Smooth muscle cell of the brain vasculature (primary cell): Measurements from ENCODE around the gene RNF214.

Experiments used
- DNase-seq: peaks from one replicate; pipeline ENCODE4 v3.0.0-alpha.2; 2012; ENCODE audit warnings: low read depth, low spot score

The RNF214 gene

GRCh38 chr11:117281159-117281558, 48.7 kb downstream of the RNF214 start:
- DNase-seq = peak; percentile 57

- DNase-seq = no peak
Measured at GRCh38 chr11:117281869-117282268, 49.4 kb downstream of the RNF214 start.

DNA sequence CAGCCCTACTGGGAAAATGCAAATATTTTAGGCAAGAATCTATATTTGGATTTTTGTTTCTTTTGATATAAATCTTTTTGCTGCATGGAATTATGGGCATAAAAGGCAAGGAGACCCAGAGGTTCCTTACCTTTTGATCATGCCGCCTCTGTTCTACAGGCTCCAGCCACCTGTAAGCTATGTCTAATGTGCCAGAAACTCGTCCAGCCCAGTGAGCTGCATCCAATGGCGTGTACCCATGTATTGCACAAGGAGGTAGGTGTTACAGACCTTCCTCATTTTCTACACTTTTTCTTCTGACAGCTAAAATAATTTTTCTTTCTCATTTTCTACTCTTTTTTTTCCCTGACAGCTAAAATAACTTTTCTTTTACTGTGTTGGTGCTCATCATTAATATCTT, 50.5 kb downstream of the RNF214 start:
- DNase-seq = no peak

DNA sequence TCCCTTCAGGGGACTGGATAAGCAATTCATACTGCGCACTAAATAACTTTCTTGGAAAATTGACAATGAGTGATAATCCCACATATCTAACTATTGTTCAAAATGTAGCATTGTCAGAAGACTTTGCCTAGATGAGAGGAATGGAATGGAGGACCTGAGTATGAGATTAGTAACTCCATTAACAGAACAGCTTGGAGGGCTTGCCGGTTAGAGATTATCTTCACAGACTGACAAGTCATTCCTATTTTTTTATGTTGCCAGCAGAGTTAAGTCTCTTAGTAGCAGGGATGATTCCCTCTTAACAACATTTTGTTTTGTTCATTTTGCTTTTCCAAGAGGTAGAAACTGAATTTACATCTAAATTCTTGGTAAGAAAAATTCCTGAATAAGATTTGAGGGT, 51.6 kb downstream of the RNF214 start:
- no peak for DNase-seq

GRCh38 chr11:117286588-117286987, 54.1 kb downstream of the RNF214 start:
- DNase-seq = no peak

GRCh38 chr11:117287668-117288067, 55.2 kb downstream of the RNF214 start:
- DNase-seq = no peak

DNA sequence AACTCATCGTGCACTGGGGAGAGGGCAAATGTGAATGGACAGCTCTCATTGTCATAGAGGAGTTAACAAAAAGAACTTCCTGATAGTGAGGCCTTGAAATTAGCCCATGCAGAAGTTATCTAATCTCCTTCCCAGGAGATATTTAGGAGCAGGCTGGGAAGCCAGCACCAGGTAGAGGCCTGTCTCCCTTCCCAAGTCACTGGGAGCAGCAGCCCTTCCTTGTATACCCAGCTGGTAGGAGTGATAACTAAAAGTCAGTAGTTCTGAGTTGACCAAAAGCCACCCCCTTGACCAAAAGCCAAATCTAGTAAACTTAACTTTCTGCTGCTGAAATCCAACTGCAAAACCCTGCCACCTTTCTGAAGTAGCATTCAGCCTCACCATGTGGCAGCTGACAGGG, 57.3 kb downstream of the RNF214 start:
- no peak for DNase-seq

GRCh38 chr11:117290809-117291396, 58.4 kb downstream of the RNF214 start, which contains the start of gene BACE1-AS:
Gene BACE1-AS, plus strand, starts transcription at chr11:117291346.
- no peak for DNase-seq

DNA sequence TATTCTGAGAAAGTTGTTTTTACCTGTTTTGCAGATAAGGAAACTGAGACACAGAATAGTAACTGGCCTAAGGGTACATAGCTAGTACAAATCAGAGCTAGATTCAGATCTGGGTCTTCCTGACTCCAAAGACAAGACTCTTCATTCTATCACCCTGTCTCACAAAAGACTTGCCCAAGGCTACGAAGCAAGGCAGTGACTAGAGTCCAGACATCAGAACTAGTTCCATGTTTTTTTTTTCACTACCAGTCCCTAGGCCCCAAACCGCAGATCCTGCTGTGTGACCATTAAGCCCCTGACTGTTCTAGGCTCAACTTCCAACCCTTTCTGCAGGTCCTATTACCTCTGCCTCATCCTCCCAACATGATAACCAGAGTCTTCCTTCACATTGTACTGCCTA, 60.1 kb downstream of the RNF214 start:
- no peak for DNase-seq

GRCh38 chr11:117295438-117296137, 63.1 kb downstream of the RNF214 start:
- DNase-seq = no peak

- no peak for DNase-seq
Measured at GRCh38 chr11:117296881-117297280, 64.4 kb downstream of the RNF214 start.

DNA sequence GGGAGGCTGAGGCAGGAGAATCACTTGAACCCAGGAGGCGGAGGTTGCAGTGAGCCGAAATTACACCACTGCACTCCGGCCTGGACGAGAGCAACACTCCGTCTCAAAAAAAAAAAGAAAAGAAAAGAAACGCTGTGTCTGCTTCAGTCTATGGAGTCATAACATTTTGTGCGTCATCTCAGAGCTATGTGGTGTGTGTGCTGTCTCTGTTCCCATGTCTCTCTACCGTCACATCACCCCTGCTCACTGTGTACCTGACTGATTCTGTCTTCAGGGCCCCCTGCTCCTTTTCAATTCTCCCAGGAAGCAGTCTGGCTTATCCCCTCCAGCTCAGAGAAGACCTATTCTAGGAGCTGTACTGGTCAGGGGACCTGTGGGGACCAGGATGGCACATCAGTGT, 65.7 kb downstream of the RNF214 start:
- DNase-seq = no peak

GRCh38 chr11:117299351-117300282, 67.1 kb downstream of the RNF214 start:
- DNase-seq = no peak

- DNase-seq = no peak
Measured at GRCh38 chr11:117300283-117300663, 67.8 kb downstream of the RNF214 start.

DNA sequence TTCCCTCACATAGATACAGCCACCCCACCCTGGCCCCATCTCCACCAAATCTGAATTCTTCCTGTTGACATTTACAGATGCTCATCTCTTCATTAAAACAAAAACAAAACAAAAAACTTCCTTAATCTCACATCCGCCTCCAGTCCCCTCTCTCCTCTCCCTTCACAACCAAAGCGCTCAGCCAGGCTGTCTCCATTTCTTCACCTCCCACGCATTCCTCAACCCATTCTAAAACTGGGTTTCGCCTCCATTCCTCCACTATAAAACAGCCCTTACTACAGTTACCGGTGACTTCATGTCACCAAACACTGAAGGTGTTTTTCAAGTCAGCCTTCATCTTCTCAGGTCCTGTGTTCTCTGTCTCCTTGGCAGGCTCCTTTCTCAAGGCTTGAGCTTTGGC, 68.3 kb downstream of the RNF214 start:
- DNase-seq = no peak

DNA sequence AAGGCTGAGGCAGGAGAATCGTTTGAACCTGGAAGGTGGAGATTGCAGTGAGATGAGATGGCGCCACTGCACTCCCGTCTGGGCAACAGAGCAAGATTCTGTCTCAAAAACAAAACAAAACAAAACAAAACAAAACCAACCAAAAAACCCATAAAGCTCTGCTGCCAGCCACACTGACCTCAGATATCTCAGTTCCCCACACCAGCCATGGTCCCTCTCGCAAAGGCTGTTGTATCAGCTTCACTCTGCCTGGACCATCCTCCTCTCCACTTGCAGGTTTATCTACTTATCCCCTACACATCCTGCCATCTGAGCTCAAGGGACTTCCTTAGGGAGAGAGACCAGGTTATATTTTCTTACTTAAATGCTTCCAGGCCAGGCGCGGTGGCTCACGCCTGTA, 69.8 kb downstream of the RNF214 start:
- no peak for DNase-seq

- no peak for DNase-seq
Measured at GRCh38 chr11:117303101-117303500, 70.6 kb downstream of the RNF214 start.

DNA sequence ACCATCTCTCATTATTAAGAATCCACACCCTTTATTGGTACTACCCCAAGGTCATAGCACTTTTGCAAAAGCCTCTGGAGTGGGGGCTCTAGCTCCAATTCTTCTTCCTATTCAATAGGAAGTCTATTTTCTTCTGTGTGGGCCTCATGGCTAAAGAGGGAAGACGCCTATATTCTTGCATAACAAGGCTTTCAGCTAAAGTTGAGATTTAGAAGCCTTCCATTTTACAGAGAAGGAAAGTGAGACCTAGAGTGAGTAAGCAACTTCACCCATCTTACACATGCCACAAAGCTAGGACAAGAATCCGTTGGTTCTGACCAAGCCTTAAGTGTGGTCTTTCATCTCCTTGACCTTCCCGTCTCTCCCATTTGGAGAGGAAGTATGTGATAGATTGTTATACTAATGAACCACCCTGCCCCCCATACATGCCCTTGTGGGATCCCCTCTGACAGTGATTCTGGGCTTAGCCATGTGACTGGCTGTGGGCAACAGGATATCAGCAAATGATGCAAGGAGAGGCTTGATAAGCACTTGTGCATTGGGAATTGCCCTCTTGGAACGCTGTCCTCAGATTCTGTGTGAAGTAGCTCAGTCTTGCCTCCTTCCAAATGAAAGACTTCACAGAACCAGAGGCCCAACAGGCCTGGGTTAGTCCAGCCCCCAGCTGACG, 71.3 kb downstream of the RNF214 start:
- DNase-seq = no peak

DNA sequence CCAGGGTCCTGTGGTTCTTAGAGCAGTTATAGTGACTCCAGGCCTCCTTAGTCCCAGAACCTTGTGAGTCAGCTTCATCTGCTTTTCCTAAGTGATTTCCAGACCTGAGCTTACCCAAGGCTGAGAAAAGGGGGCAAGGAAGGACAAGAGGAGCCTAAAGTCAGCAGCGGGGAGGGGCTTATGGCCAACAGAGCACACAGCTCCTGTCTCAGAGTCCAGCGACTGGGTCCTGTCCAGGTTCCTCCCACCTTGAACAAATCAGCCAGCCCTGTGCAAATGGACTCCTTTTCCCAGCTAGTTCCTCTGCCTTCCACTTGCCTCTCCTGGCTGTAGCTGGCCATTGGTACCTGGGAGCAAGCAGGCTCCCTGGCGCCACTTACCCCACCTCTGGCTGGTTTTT, 72.7 kb downstream of the RNF214 start:
- DNase-seq = no peak

DNA sequence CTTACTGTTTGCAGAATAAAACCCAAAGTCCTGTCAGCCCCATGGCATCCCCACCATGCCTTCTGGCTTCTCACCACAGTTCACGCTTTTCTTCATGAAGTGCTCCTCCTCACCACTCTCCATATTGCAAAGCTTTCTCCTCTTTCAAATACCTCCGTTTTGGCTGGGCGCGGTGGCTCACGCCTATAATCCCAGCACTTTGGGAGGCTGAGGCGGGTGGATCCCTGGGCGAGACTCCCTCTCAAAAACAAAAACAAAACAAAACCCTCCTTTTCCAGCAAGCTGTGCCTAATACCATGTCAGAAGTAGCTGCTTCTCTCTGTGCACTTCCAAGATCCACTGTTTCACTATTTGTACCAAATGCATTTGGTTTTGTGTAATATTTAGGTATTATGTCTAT, 76.8 kb downstream of the RNF214 start:
- no peak for DNase-seq

GRCh38 chr11:117313091-117313490, 80.6 kb downstream of the RNF214 start:
- no peak for DNase-seq
